ENCODE measurements around the gene TLE2. TPM values are rescaled to one million over a fixed set of nuclear protein-coding genes. Genes with fewer than 3 reads are reported as not detected.

Gene TLE2
- total and polyA plus RNA-seq, 2 donors (not counting 3 experiments of a cell fraction or from before 2014, with no cell fraction given), result 32.0 to 38.8 TPM

DNA sequence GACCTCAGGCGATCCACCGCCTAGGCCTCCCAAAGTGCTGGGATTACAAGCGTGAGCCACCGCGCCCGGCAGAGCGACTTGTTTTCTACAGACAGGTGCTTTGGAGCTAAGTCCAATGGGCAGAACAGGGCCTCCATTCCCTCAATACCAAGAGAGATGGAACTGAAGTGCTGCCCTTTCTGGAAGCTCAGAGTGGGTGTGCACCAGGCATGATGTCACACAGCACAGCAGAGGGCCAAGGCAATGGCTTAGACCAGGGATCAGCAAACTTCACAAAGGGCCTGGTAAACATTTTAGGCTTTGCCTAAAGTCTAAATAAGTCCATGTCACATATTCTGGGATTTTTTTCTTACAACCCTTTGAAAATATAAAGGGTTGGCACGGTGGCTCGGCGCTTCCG, 30.4 kb downstream of the TLE2 start:
- FAIRE-seq (no peak), DNase-seq (ENCODE audit: low read depth, low spot score) (no peak)
- no peaks in the 10 kb centered on the region for H3K79me2 ChIP-seq (ENCODE audit: control insufficient read depth, insufficient read depth, low read length)
- ChIA-PET POLR2A (no interaction called here), CTCF (no interaction called here)
- H3K4me1 ChIP-seq (ENCODE audit: control insufficient read depth, extremely low read depth, insufficient read depth, low read length), result no peaks in the 10 kb centered on the region
- no peaks in the 10 kb centered on the region for H3K9me3 ChIP-seq (replicated peaks; ENCODE audit: control insufficient read depth, insufficient read depth, low read length)
- H3K4me3 ChIP-seq (replicated peaks in 1 of 3; ENCODE audit: insufficient read depth in 1 of 3, low read depth in 1 of 3, low read length in 3 of 3), result no peak overlapping the region
- H3K27me3 ChIP-seq (ENCODE audit: control insufficient read depth in 2 of 2, insufficient read depth in 2 of 2, low read length in 2 of 2), result no peaks in the 10 kb centered on the region
- no peak overlapping the region for H3K9ac ChIP-seq (replicated peaks; ENCODE audit: extremely low read depth, insufficient read depth, low read length)
- no peak overlapping the region for H3K4me2 ChIP-seq (ENCODE audit: insufficient read depth, low read length)
- intact Hi-C loops (cut with micrococcal nuclease) (no loop called here), dilution Hi-C loops (cut with MboI; ENCODE audit: extremely low pct_ligation_motif_present, low sequenced_read_pairs) (no loop called here)
- no peak overlapping the region for H2AFZ ChIP-seq (ENCODE audit: low read depth, low read length)
- H3K9me1 ChIP-seq (replicated peaks; ENCODE audit: control insufficient read depth, extremely low read depth, insufficient read depth, low read length), result no peaks in the 10 kb centered on the region
- no TSS peak for BruUV-seq (replicated peaks)
- TF ChIP-seq EZH2 (IDR thresholded peaks at IDR 0.05; ENCODE audit: borderline replicate concordance, low read depth, low read length, severe bottlenecking) (no peak), POLR2AphosphoS5 (IDR thresholded peaks at IDR 0.05; ENCODE audit: insufficient read depth, low read depth, low read length) (no peak), MYC (IDR thresholded peaks at IDR 0.05; ENCODE audit: low read depth, low read length) (no peak), FOS (IDR thresholded peaks at IDR 0.05; ENCODE audit: borderline replicate concordance, insufficient read depth, low read length) (no peak), JUN (IDR thresholded peaks at IDR 0.05; ENCODE audit: borderline replicate concordance, insufficient read depth, insufficient read length, low read depth) (no peak), POLR2A (IDR thresholded peaks at IDR 0.05; ENCODE audit: low read depth, low read length) (no peak)
- TF ChIP-seq, protein P1, sequence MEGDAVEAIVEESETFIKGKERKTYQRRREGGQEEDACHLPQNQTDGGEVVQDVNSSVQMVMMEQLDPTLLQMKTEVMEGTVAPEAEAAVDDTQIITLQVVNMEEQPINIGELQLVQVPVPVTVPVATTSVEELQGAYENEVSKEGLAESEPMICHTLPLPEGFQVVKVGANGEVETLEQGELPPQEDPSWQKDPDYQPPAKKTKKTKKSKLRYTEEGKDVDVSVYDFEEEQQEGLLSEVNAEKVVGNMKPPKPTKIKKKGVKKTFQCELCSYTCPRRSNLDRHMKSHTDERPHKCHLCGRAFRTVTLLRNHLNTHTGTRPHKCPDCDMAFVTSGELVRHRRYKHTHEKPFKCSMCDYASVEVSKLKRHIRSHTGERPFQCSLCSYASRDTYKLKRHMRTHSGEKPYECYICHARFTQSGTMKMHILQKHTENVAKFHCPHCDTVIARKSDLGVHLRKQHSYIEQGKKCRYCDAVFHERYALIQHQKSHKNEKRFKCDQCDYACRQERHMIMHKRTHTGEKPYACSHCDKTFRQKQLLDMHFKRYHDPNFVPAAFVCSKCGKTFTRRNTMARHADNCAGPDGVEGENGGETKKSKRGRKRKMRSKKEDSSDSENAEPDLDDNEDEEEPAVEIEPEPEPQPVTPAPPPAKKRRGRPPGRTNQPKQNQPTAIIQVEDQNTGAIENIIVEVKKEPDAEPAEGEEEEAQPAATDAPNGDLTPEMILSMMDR (IDR thresholded peaks at IDR 0.05; ENCODE audit: extremely low read depth in 1 of 2, insufficient read depth in 1 of 2, low read depth in 1 of 2, low read length in 2 of 2), result no peak
- TF ChIP-seq, protein P2, sequence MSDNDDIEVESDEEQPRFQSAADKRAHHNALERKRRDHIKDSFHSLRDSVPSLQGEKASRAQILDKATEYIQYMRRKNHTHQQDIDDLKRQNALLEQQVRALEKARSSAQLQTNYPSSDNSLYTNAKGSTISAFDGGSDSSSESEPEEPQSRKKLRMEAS (IDR thresholded peaks at IDR 0.05; ENCODE audit: insufficient read depth, insufficient read length), result no peak
- H3K27ac ChIP-seq (ENCODE audit: insufficient read depth, low read depth, low read length), result no peak overlapping the region
- H4K20me1 ChIP-seq (replicated peaks; ENCODE audit: control insufficient read depth, extremely low read depth, insufficient read depth, low read length), result no peaks in the 10 kb centered on the region
- peaks cover 0 to 13% of the 10 kb centered on the region in 2 experiments for H3K36me3 ChIP-seq (ENCODE audit: control insufficient read depth in 2 of 2, extremely low read depth in 1 of 2, insufficient read depth in 2 of 2, low read length in 2 of 2)

Measured in endothelial cell of umbilical vein (primary cell).